Stimulated activated CD8-positive, alpha-beta memory T cell treated with anti-CD3 and anti-CD28 coated beads, Interleukin-15, amount 100 ng/mL, for 48 hours (primary cell): Measurements from ENCODE around the gene CD276.
A peak's percentile ranks its signal among the peaks of the same experiment; 100 is the strongest.
"Not testable (repeated sequence)": the region's sequence is repeated elsewhere in the genome, so short reads cannot be mapped to it uniquely, and the experiment has no call there.

Source experiments
- DNase-seq, 2 donors: peaks; one replicate each; pipeline ENCODE4 v3.0.0-alpha.2; 2020; ENCODE audit warnings: low read depth in 2 of 2

The CD276 gene

DNA sequence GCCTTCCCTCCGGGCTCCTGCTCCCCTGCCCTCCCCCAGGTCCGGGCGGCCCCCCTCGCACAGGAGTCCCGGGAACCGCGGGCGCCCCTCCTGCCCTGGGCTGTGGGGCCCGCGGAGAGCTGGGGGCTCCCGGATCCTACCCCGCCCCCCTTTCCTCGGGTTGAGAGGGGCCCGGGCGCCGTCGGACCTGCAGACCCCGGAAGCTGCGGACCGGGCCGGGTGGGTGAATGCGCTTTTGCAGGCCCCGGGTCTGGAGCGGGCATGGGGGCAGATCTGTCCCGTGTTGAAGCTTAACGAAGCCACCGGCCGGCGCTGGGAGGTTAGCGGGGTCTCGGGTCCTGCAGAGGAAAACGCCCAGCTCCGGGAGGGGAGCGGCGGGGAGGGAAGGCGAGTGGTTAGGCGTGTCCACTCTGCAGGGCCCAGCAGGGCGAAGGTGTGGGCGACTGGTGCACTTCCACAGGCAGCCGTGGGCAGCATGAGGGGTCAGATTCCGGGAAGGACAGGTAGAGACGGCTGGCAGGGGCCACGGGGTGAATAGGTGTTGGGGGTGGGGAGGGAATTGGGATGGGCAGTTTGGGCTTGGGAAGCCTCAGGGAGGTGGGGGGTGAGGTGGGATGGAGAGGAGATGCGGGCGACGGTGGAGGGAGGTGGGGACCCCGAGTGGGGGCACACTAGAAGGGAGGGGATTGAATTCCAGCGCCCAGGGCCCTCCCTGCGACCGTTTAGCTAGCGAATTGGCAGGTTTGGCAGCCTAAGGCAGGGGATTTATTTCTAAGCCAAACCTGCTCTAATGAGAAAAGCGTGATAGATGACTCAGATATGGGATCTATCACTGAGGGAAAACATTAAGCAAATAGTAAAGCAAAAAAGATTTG lies 635 bp downstream of the CD276 start:
- no peak for DNase-seq

GRCh38 chr15:73685981-73686380 lies 1.8 kb downstream of the CD276 start:
- DNase-seq: no peak

DNA sequence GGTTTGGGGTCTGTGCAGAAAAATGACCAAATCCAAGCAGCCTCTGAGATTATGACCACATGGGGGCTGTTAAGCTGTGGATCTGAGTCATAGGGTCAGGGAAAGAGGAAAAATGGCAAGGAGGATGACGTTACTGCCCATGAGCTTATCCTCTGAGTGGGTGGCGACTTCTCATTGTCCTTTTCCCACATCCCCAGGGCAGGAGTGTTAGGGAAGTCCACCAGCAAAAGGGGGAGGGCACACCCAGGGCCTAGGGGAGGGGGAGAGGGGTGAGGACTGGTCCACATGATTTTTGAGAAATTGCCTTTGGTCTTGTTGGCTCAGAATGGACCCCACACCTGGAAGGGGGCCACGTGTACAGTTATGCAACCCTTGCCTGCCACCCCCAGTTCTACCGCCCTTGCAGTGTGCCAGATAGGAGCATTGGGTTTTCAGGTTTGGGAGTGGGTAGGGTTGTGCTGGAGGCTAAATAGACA lies 2.6 kb downstream of the CD276 start:
- DNase-seq: no peak

GRCh38 chr15:73687351-73687750 lies 3.2 kb downstream of the CD276 start:
- no peak for DNase-seq

GRCh38 chr15:73688455-73688854 lies 4.3 kb downstream of the CD276 start:
- DNase-seq: no peak

- DNase-seq: no peak
These were observed 7.2 kb downstream of the CD276 start for GRCh38 chr15:73691396-73691795.

DNA sequence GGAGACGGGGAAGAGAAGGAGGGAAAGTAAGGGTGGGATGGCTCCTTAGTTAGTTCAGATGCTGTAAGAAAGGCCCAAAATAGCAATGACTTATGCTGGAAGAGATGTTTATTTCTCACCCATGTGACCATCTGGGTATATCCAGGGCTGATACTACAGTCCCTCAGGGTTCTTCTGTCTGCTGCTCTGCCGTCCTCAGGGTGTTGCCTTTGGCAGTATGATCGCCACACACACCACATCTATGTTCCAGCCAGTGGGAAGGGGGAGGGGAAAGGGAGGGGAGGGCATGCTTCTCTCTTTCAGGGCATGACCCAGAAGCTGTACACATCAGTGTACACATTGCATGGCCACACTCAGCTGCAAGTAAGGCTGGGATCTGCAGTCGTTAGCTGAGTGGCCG lies 10.2 kb downstream of the CD276 start:
- no peak for DNase-seq

- no peak for DNase-seq
These were observed 11.8 kb downstream of the CD276 start for GRCh38 chr15:73695773-73696640.

DNA sequence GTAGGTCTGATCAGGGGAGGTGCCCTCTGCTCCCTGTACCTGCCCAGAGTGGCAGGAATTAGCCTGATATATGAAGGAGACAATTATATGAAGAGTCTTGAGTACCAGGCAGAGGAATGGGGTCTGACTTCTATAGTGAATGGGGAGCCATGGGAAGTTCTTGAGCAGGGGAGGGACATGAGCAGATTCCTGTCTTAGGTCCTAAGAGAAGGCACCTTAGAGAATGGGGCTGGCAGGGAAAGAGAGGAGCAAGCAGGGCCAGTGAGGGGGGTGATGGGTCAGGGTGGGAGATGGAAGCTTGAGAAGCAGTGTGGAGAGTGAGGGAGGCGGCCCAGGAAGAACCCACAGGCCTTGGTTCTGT lies 12.4 kb downstream of the CD276 start:
- DNase-seq: no peak

- DNase-seq: peak; percentile 66 to 68
These were observed 12.9 kb downstream of the CD276 start for GRCh38 chr15:73697033-73697467.

- DNase-seq: no peak
These were observed 15.3 kb downstream of the CD276 start for GRCh38 chr15:73699249-73700040.

- DNase-seq: peak; percentile 35 to 59
These were observed 16.1 kb downstream of the CD276 start for GRCh38 chr15:73700041-73700842.

GRCh38 chr15:73702311-73703239 lies 18.4 kb downstream of the CD276 start:
- DNase-seq: not testable (repeated sequence)

- DNase-seq: not testable (repeated sequence)
These were observed 19.4 kb downstream of the CD276 start for GRCh38 chr15:73703601-73704000.

- DNase-seq: not testable (repeated sequence)
These were observed 20.1 kb downstream of the CD276 start for GRCh38 chr15:73704142-73704868.

DNA sequence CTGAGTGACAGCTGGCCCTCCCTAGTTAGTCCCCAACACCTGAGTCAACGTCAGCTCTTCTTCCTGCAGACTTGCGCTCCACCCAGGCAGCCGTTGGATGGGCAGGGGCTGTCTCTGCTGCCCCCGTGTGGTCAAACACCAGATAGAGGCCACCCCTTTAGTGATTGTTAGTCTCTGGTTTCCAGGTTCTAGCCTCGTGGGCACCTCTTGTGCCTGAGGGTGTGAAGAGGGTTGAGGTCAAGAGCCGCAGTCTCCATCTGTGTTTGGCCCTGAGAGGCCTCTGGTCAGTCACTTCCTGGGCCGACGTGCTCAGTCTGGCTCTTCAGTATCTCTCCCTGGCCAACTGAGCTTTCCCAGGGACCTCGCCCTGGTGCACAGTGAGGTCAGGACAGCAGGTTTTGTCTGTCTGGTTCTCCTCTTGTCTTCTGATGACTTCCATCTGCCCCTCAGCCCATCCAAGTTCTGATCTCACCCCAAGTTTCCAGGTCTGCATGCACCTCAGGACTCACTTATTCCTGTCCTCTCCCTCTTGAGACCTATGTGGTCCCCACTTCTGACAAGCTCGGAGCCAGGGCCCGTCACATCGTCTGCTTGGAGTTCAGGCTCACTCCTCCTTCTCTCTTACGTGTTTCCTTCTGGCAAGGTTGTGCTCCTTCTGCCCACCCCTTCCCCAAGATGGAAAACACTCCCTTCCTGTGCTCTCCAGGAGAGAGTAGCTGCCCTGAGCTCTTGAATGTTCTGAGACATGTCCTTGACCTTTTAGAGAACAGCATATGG lies 20.9 kb downstream of the CD276 start:
- peak; percentile 37 to 46 for DNase-seq

DNA sequence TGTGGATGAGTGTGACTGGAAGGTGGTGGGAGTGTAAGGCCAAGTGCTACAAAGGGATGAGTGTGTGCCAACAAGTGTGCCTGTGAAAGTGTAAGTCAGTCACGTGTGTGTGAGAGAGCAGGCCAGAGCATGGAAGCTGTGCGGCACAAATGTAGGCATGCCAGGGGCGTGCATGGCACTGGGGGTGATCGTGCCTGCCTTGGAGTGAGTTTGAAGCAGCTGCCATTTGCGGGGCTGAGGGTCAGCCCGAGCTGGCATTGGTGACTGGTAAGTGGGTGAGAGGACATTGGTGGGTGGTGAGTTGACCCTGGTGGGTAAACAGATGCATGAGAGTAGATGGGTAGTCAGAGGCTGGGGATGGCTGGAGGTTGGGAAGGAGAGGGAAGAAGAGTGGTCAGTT lies 24.5 kb downstream of the CD276 start:
- no peak for DNase-seq

DNA sequence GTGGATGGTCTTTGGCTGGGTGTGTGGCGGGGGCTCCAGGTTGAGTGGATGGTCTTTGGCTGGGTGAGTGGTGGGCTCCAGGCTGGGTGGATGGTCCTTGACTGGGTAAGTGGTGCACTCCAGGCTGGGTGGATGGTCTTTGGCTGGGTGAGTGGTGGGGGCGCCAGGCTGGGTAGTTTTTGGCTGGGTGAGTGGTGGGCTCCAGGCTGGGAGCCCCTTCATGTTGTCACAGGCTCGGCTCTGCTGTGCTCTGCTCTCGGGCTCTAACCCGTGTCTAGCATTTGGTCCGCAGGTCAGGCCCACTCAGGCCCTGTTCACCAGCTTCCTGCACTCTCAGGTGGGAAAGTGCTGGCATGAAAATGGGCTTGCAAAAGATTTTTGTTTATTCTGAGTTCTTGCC lies 25.1 kb downstream of the CD276 start:
- DNase-seq: no peak
